Eye (tissue), 1 donor: ENCODE measurements around the gene ENOX1.

Experiments
- DNase-seq: peaks from one replicate; pipeline ENCODE4 v3.0.0-alpha.2; 2015

The ENOX1 gene

GRCh38 chr13:43584751-43585150, 202.0 kb downstream of the ENOX1 start:
- DNase-seq = peak; percentile 25

- DNase-seq = no peak
Observed at GRCh38 chr13:43583321-43583720, 203.5 kb downstream of the ENOX1 start.

- DNase-seq = no peak
Observed at GRCh38 chr13:43580280-43580679, 206.5 kb downstream of the ENOX1 start.

GRCh38 chr13:43579321-43579720, 207.5 kb downstream of the ENOX1 start:
- DNase-seq = no peak

DNA sequence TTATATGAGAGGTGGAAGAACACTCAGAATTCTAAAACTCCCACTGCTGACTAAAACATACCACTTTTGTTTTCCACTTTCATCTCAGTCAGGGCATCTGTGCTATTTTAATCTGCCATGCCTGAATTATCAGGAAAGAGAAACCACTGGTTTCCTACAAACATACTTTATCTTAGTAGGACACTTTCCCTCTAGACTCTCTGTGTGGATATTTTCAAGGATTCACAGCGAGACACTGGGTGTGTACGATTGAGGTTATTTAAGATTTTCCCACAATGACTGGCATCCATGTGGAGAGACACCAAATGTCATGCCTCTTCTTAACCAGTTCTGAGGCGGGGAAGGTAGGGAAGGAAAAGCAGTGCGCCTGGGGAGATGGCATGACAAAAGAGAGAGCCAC, 212.2 kb downstream of the ENOX1 start:
- DNase-seq = no peak

- DNase-seq = no peak
Observed at GRCh38 chr13:43573802-43574514, 212.8 kb downstream of the ENOX1 start.

GRCh38 chr13:43573361-43573740, 213.4 kb downstream of the ENOX1 start:
- DNase-seq = no peak

DNA sequence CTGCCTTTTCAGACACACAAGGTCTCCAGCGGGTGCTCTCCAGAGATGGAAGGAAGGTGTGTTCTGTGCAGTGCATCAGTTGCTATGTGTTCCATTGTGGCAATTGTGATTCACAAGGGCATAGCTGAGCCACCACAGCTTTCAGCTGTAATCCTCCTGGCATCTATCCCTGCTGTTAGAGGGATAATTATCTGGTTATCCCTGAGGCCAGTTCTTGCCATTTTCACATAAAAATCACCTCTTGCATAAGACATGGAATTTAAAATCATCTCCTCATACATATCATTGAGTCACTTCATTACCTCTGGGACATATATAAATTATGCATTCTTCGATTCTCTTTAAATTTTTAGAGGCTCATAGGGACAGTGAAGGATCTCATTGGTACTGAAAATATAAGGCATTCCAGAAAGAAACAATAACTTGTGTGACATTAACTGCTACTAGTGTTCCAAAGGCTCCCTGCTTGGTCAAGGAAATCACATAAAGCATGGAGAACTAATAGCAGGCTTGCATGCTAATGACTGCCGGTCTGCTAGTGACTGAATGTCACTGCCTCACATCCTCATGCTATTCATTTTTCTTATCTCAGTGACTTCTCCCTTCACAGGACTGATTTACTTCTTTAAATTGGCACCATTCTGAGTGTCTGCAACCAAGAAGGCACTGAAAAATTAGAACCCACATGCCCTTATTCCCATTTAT, 214.0 kb downstream of the ENOX1 start:
- DNase-seq = peak; percentile 29

DNA sequence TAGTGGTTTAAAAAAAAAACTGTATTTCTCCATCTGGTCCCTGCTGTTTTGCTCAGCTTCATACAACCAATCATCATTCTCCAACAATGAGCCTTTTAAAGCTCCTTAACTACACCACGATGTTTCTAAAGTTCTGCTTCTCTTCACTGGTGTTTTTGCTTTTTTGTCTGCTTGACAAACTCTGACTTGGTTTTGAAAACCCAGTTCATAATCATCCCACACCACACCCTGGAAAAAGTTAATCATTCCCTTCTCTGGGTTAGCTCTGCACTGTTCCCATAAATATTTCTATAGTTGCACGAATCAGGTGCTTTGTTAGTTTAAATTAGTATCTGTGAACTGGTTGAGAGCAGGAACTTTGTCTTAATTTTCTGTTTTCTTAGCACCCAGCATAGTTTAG, 217.1 kb downstream of the ENOX1 start:
- DNase-seq = no peak

DNA sequence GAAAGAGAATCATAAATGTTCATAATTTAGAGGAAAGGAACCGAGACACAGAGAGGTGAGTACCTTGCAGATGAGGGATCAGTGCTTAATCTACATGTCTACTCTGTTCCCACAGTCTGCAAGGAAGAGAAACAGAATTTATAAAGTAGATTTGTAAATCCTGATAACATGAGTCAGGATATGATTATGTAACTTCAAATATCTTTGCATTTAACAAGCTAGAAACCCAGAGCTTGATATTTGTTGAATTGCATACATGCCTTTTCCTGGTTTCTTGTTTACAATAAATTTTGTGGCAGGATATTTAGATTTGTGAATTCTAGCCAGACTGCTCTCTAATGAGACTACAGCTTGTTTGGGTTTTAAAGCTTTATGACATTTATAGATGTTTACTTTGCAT, 219.2 kb downstream of the ENOX1 start:
- no peak for DNase-seq

GRCh38 chr13:43564952-43565351, 221.8 kb downstream of the ENOX1 start:
- no peak for DNase-seq

DNA sequence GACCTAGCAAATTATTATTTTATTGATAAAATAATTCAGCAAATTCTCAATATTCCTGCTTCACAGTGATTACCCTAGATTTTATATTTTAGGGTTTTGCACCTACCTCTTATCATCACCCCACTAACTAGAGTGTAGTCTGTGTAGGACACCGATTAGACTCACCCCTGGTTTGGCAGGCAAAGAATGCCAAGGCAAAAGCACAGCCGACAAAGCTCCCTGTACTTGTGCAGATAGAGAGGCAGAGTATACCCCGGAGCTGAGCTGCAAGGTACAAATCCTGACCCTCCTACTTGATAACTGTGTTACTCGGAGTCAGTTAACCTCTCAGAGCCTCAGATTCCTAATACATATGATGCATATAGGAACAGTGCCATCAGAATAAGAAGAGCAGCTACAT, 225.7 kb downstream of the ENOX1 start:
- no peak for DNase-seq

DNA sequence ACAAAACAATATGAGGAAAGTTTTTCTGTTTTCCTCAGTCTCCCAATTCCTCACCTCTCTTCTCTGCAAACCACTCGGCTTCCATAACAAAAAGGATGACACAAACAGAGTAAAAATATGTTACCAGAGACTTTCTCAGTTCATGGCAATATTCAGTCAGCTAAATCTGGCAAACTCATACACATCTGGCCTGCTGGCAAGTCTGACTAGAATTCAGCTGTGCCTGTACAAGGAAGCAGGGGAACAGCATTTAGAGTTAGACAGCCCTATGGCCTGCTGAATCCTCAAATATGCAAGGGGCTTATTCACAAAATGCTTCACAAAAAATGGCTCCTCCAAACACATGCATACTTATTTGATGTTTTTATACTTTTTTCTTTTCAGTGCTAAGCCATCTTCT, 227.8 kb downstream of the ENOX1 start:
- DNase-seq = no peak

DNA sequence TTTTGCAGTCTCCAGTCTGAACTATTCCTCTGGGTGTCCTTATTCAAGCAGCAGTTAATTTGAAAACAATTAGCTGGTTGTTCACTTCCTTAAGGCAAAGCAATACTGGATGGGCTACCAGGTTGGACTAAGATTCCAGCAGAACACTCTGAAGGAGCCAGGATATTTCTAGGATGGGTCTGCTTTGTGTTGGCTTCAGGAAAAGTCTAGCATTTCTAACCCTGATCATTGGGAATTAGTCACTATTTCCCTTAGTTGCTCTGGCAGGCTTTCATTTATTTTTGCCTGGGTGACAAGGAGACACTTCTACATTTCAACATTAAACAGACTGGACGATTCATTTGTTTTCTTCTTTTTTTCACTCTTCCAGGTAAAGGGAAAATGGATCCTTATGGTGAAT, 228.4 kb downstream of the ENOX1 start:
- no peak for DNase-seq

- no peak for DNase-seq
Observed at GRCh38 chr13:43555667-43556066, 231.1 kb downstream of the ENOX1 start.

DNA sequence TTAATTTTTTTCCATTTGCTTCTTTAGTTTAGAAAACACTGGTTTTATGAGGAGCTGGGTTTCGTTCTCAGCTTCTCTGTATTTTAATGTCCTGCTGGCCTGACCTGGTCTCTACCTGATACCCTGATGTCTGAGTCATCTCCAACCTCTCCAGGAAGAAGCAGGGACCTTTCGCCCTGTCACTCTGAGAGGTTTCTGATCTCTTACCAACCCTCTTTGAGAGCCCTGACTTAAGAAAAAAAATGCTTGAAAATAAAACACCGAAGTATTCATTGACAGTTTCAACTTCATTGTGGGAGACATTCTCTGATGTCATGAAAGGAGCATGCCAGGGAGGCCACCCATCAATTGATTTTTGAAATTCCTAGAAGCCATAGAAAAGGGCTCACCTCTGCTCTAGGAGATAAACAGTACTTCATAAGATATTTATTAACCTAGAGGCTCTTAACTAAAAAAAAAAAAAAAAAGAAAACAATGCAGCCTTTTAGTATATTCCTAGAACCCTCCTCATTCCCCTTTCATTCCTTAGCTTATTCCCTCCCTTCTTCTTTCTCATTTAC, 234.8 kb downstream of the ENOX1 start:
- DNase-seq = no peak

- DNase-seq = peak; percentile 33
Observed at GRCh38 chr13:43546816-43547215, 240.0 kb downstream of the ENOX1 start.

DNA sequence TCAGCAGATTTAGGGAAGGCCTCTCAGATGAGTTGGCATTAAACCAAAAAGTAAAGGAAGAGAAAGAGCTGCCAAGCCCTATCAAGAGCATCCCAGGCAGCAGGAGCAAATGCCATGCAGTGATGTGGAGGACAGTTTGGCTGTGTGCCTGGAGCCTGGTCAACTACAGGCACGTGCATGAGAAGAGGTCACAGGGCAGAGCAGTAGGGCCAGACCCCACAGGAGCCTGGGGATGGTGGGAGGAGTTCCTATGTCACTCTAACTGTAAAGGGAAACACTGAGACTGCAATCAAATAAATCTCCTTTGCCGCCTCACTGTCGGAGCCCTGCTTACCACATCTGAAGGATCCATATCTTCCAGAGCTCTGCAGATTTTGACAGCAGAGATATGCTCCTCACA, 240.5 kb downstream of the ENOX1 start:
- DNase-seq = peak; percentile 13

GRCh38 chr13:43545317-43545874, 241.4 kb downstream of the ENOX1 start:
- no peak for DNase-seq

- DNase-seq = no peak
Observed at GRCh38 chr13:43544631-43545030, 242.1 kb downstream of the ENOX1 start.

GRCh38 chr13:43544011-43544410, 242.8 kb downstream of the ENOX1 start:
- no peak for DNase-seq

GRCh38 chr13:43543331-43543730, 243.4 kb downstream of the ENOX1 start:
- no peak for DNase-seq

GRCh38 chr13:43537124-43537523, 249.6 kb downstream of the ENOX1 start:
- no peak for DNase-seq

- no peak for DNase-seq
Observed at GRCh38 chr13:43529796-43530195, 257.0 kb downstream of the ENOX1 start.
